ENCODE data around the gene ADGRG1. TPM values are rescaled to one million over a fixed set of nuclear protein-coding genes. Genes with fewer than 3 reads are reported as not detected.

Gene ADGRG1
- total RNA-seq, 2 donors from 2014 or later, result 0.64 TPM

- WGBS, 2 experiments (ENCODE audit: insufficient coverage in 1 of 2, insufficient read length in 1 of 2), result 91 to 100% methylated on average over 6 to 11 of the region's 11 CpGs
- Mint-ChIP-seq H3K9me3 (no peaks in the 10 kb centered on the region), H3K4me1 (peaks cover 21% of the 10 kb centered on the region), H3K27ac (no peak overlapping the region), H3K27me3 (ENCODE audit: insufficient read depth) (peaks cover 12% of the 10 kb centered on the region), H3K4me3 (no peak overlapping the region), H3K36me3 (ENCODE audit: low read depth) (no peaks in the 10 kb centered on the region)
- no peak for TF ChIP-seq CTCF (conservative IDR thresholded peaks at IDR 0.05)
- peaks cover 12% of the 10 kb centered on the region for H3K4me1 ChIP-seq (ENCODE audit: control insufficient read depth, insufficient read depth, low read length)
- H3K27me3 ChIP-seq (ENCODE audit: control insufficient read depth, insufficient read depth, low read length, poor library complexity, severe bottlenecking), result no peaks in the 10 kb centered on the region
- no peak overlapping the region for H3K27ac ChIP-seq (ENCODE audit: low read depth, low read length)
- no peaks in the 10 kb centered on the region for H3K9me3 ChIP-seq (ENCODE audit: control insufficient read depth, low read length)
- DNase-seq, result no peak
- H3K9ac ChIP-seq (ENCODE audit: extremely low read depth, low read length, poor library complexity, severe bottlenecking), result no peak overlapping the region
- H3K4me3 ChIP-seq (ENCODE audit: low read length), result no peak overlapping the region
- H3K36me3 ChIP-seq (ENCODE audit: control insufficient read depth, insufficient read depth, low read length), result no peaks in the 10 kb centered on the region
Observed at GRCh38 chr16:57703416-57704010, 75.1 kb downstream of the ADGRG1 start.

GRCh38 chr16:57704011-57704904, 75.8 kb downstream of the ADGRG1 start:
- peak overlapping the region; percentile 1 for H3K27ac Mint-ChIP-seq

More at GRCh38 chr16:57704011-57704904, 75.8 kb downstream of the ADGRG1 start:
- H3K4me1 Mint-ChIP-seq, result peaks cover 21% of the 10 kb centered on the region
- H3K4me3 Mint-ChIP-seq, result no peak overlapping the region
- no peaks in the 10 kb centered on the region for H3K9me3 Mint-ChIP-seq
- DNase-seq, result no peak
- H3K27ac ChIP-seq (ENCODE audit: low read depth, low read length), result no peak overlapping the region
- H3K27me3 ChIP-seq (ENCODE audit: control insufficient read depth, insufficient read depth, low read length, poor library complexity, severe bottlenecking), result no peaks in the 10 kb centered on the region
- peaks cover 12% of the 10 kb centered on the region for H3K4me1 ChIP-seq (ENCODE audit: control insufficient read depth, insufficient read depth, low read length)
- no peaks in the 10 kb centered on the region for H3K36me3 ChIP-seq (ENCODE audit: control insufficient read depth, insufficient read depth, low read length)
- no peaks in the 10 kb centered on the region for H3K36me3 Mint-ChIP-seq (ENCODE audit: low read depth)
- H3K9ac ChIP-seq (ENCODE audit: extremely low read depth, low read length, poor library complexity, severe bottlenecking), result no peak overlapping the region
- 74 to 83% methylated on average over 7 to 10 of the region's 11 CpGs for WGBS, 2 experiments (ENCODE audit: insufficient coverage in 1 of 2, insufficient read length in 1 of 2)
- peaks cover 12% of the 10 kb centered on the region for H3K27me3 Mint-ChIP-seq (ENCODE audit: insufficient read depth)
- no peak for TF ChIP-seq CTCF (conservative IDR thresholded peaks at IDR 0.05)
- H3K4me3 ChIP-seq (ENCODE audit: low read length), result no peak overlapping the region
- H3K9me3 ChIP-seq (ENCODE audit: control insufficient read depth, low read length), result no peaks in the 10 kb centered on the region

All from endodermal cell (in vitro differentiated cells).